Liver (tissue), 3 donors: ENCODE measurements around the gene MAPK8IP2.

Experiments used
- CTCF ChIP-seq: fragments of 150-350 bp; IDR thresholded peaks from 2 replicates; pipeline ENCODE4 v1.5.1; 2017; ENCODE audit warnings: improper control_type of control experiment, low read depth, low read length; ENCODE audit not compliant: missing input control
- RAD21 ChIP-seq, 2 donors: IDR thresholded peaks; 2 replicates each; pipeline ENCODE4 v1.6.1; 2016; ENCODE audit warnings: antibody characterized with exemption in 2 of 2, mild to moderate bottlenecking in 2 of 2
- TAF1 ChIP-seq: conservative IDR thresholded peaks from 2 replicates; pipeline ENCODE4 v1.6.1; 2016; ENCODE audit warnings: antibody characterized with exemption, mild to moderate bottlenecking
- donor health status: healthy.
- donor health status: healthy.

DNA sequence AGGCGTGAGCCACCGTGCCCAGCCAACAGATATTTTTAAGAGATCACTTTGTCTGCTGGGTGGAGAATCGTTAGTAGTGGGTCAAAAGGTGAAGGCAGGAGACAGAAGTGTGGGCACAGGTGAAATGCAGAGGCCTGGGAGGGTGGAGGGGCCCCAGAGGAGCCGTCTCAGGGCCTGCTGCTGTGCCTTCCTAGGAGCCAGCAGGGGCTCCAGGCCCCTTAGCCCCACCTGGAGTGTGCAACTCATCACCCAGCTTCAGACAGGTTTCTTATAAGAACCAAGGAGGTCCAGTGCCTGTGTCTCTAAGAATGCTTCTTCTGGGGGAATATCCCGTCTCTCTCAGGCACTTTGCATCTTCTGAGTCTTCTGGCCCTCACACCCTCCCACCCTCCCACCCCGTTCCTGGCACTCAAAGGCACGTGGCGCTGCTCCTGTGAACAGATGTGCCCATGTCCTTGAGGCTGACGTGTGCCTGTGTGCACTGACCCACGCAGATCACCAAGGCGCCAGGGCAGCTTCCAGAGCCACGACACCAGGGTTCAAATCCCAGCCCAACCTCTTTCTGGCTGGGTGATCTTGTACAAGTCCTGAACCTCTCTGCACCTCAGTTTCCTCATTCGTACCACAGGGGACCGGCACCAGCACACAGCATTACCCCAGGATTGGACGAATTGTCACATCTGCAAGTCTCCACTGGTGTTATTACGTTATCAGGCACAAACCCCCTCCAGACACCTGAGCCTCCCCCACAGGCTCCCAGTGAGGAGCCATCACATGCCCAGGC is 23.9 kb downstream of the MAPK8IP2 start:
- no peak for TF ChIP-seq TAF1
- TF ChIP-seq CTCF = no peak
- no peak for TF ChIP-seq RAD21 (IDR thresholded peaks at IDR 0.05)
